ENCODE measurements around the gene RBPJL. TPM values are rescaled to one million over a fixed set of nuclear protein-coding genes. Genes with fewer than 3 reads are reported as not detected.

The RBPJL gene
- total and polyA plus RNA-seq, 2 of the 8 experiments (the other 6 are each of a cell fraction or from before 2014, with no cell fraction given) = 0.67 to 1.3 TPM

DNA sequence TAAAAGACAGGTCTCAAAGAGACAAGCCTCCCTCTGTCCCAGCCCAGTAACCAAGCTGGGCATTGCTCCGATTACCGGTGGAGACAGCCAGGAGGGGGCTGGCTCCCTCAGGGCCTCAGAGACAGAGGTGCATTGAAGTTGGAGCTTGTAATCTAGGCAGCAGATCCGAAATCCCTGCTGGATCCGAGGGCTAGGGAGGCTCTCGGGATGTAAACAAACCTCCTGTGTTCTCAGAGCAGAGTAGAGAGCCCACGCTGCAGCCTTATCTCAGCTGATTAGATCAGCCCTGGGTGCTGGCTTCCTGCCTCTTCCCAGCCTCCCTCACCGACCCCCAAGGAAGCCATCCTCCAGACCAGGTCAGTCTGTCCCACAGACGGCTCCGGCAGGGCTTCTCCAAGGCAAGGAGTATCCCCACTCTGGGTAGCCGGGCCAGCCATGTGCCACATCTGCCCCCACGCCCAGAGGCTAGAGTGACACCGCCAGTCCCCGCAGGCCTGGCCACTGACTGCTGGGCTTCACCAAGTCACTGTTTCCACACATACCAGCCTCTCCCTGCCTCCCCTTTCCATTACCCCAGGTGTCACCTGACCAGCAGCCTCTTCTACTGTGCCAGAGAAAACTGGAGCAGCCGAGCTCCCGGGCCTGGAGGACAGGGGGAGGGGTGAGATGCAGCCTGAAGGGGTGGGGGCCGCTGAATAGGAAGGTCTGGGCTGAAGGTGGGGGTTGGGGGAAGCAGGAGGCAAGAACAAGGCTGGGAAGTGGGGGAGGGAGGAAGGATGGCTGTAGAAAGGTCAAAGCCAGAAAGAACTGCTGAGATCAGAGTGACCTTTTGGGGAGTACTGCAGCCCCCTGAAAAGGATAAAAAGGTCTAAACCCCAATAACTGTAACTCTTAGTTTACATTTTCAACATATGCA is 35.6 kb downstream of the RBPJL start:
- DNase-seq (ENCODE audit: low read depth in 1 of 2, low spot score in 2 of 2) (peak in 1 of 2 experiments; percentile 63), FAIRE-seq (no peak)
- H3K23me2 ChIP-seq (ENCODE audit: low read depth, low read length) = 0 out of 2 replicates have a peak, but pooled peaks cover under 1% of the 10 kb centered on the region
- H3K27ac ChIP-seq (ENCODE audit: low read depth, low read length) = peak overlapping the region; percentile 89
- H3K23ac ChIP-seq (ENCODE audit: insufficient read length) = no peak overlapping the region
- H3K4ac ChIP-seq (replicated peaks; ENCODE audit: insufficient read length, low read depth, low read length) = peak overlapping the region; percentile 11
- H2AFZ ChIP-seq (ENCODE audit: low read length) = no peak overlapping the region
- peak overlapping the region; percentile 92 for H2BK20ac ChIP-seq (ENCODE audit: low read length)
- H2BK5ac ChIP-seq (ENCODE audit: low read depth, low read length) = peak overlapping the region; percentile 93
- peak overlapping the region; percentile 65 for H2AK5ac ChIP-seq (ENCODE audit: low read depth, low read length)
- H2BK120ac ChIP-seq (replicated peaks; ENCODE audit: low read depth, low read length) = peak overlapping the region; percentile 67
- H2BK15ac ChIP-seq (ENCODE audit: low read length) = no peak overlapping the region
- peaks cover 0 to 89% of the 10 kb centered on the region in 2 experiments; a peak in 3 of 4 replicates for H3K79me2 ChIP-seq (ENCODE audit: control insufficient read depth in 1 of 2, insufficient read depth in 2 of 2, low read length in 2 of 2)
- H3K4me3 ChIP-seq (ENCODE audit: extremely low read depth in 1 of 4, insufficient read depth in 2 of 4, low read depth in 3 of 4, low read length in 4 of 4) = peak overlapping the region; percentile 8 to 51 (median 36)
- CTCF ChIA-PET (ENCODE audit: partially characterized antibody) = interaction anchor here (0.6 to 4.6 kb wide), 16 partner anchors 10 to 429 kb away, joined by 3 to 24 read pairs (median 5); partner anchors contain the start of gene SYS1
- 24% methylated on average over 13 of the region's 16 CpGs; no CpG with 5 or more reads in 1 of the 2 experiments for WGBS, 2 experiments (ENCODE audit: extremely low coverage in 1 of 2, insufficient coverage in 1 of 2, insufficient read length in 1 of 2, insufficient replicate concordance in 2 of 2, low coverage in 1 of 2, low lambda C conversion rate in 2 of 2, missing lambda C conversion rate in 1 of 2)
- peak overlapping the region; percentile 91 for H2BK12ac ChIP-seq (ENCODE audit: low read depth, low read length)
- POLR2A ChIA-PET (ENCODE audit: partially characterized antibody) = interaction anchor here (0.7 to 2.3 kb wide), 17 partner anchors 9 to 480 kb away, joined by 3 to 18 read pairs (median 4); partner anchors contain the start of genes PIGT and SYS1
- H3K9me3 ChIP-seq (ENCODE audit: insufficient read depth in 2 of 2, low read depth in 1 of 2, low read length in 1 of 2) = no peaks in the 10 kb centered on the region
- H3K27me3 ChIP-seq (replicated peaks in 1 of 4; ENCODE audit: control insufficient read depth in 3 of 4, extremely low read depth in 1 of 4, insufficient read depth in 3 of 4, low read length in 3 of 4) = no peaks in the 10 kb centered on the region
- H3K4me2 ChIP-seq (ENCODE audit: insufficient read depth in 1 of 2, low read depth in 2 of 2, low read length in 2 of 2) = peak overlapping the region; percentile 68 to 84
- H3K56ac ChIP-seq (replicated peaks; ENCODE audit: insufficient read length, low read depth, low read length) = peak overlapping the region; percentile 50
- H3K36me3 ChIP-seq (ENCODE audit: control insufficient read depth in 2 of 4, insufficient read depth in 4 of 4, low read length in 3 of 4) = peaks cover 0 to 6% (median 0%) of the 10 kb centered on the region in 4 experiments; a peak in 1 of 8 replicates
- peak overlapping the region; percentile 89 for H4K5ac ChIP-seq (ENCODE audit: insufficient read length, low read depth, low read length)
- peaks cover 46 to 87% (median 62%) of the 10 kb centered on the region in 4 experiments for H3K4me1 ChIP-seq (replicated peaks in 1 of 4; ENCODE audit: control insufficient read depth in 3 of 4, insufficient read depth in 4 of 4, low read length in 3 of 4)
- peak overlapping the region; percentile 93 for H4K8ac ChIP-seq (ENCODE audit: extremely low read depth, insufficient read depth, low read length)
- peak overlapping the region in 3 of 4 experiments; percentile 56 to 63 (median 58); a peak in 6 of 7 replicates for H3K9ac ChIP-seq (replicated peaks in 1 of 4; ENCODE audit: extremely low read depth in 1 of 4, low read depth in 3 of 4, low read length in 3 of 4)
- peak overlapping the region; percentile 85 for H4K91ac ChIP-seq (replicated peaks; ENCODE audit: insufficient read length, low read length)
- H3K18ac ChIP-seq (ENCODE audit: extremely low read depth, low read length) = peak overlapping the region; percentile 90
- peaks cover 0 to 5% of the 10 kb centered on the region in 2 experiments for H4K20me1 ChIP-seq (replicated peaks in 1 of 2; ENCODE audit: control insufficient read depth in 1 of 2, insufficient read depth in 2 of 2, low read length in 2 of 2)
- no peak overlapping the region for H3K14ac ChIP-seq (ENCODE audit: insufficient read length)
- peaks cover 28% of the 10 kb centered on the region for H3K79me1 ChIP-seq (ENCODE audit: low read depth, low read length)
- TF ChIP-seq RNF2 (IDR thresholded peaks at IDR 0.05; ENCODE audit: borderline replicate concordance, low read depth, low read length, missing control alignments, poor library complexity, severe bottlenecking) = no peak
- no peak for TF ChIP-seq ZNF274 (IDR thresholded peaks at IDR 0.05; ENCODE audit: borderline replicate concordance, extremely low read depth, low read length)
- no peak for TF ChIP-seq CBX5 (IDR thresholded peaks at IDR 0.05; ENCODE audit: low read depth, low read length)
- TF ChIP-seq, protein P1, sequence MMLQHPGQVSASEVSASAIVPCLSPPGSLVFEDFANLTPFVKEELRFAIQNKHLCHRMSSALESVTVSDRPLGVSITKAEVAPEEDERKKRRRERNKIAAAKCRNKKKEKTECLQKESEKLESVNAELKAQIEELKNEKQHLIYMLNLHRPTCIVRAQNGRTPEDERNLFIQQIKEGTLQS (IDR thresholded peaks at IDR 0.05; ENCODE audit: insufficient read depth, low read depth, low read length) = no peak
- no peak for TF ChIP-seq CEBPB (IDR thresholded peaks at IDR 0.05; ENCODE audit: low read depth, low read length)
- TF ChIP-seq, protein P2, sequence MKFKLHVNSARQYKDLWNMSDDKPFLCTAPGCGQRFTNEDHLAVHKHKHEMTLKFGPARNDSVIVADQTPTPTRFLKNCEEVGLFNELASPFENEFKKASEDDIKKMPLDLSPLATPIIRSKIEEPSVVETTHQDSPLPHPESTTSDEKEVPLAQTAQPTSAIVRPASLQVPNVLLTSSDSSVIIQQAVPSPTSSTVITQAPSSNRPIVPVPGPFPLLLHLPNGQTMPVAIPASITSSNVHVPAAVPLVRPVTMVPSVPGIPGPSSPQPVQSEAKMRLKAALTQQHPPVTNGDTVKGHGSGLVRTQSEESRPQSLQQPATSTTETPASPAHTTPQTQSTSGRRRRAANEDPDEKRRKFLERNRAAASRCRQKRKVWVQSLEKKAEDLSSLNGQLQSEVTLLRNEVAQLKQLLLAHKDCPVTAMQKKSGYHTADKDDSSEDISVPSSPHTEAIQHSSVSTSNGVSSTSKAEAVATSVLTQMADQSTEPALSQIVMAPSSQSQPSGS (IDR thresholded peaks at IDR 0.05; ENCODE audit: low read length) = no peak
